Measurements from ENCODE around the gene RHOG.
"Not testable (repeated sequence)": the region's sequence is repeated elsewhere in the genome, so short reads cannot be mapped to it uniquely, and the experiment has no call there.

The RHOG gene

DNA sequence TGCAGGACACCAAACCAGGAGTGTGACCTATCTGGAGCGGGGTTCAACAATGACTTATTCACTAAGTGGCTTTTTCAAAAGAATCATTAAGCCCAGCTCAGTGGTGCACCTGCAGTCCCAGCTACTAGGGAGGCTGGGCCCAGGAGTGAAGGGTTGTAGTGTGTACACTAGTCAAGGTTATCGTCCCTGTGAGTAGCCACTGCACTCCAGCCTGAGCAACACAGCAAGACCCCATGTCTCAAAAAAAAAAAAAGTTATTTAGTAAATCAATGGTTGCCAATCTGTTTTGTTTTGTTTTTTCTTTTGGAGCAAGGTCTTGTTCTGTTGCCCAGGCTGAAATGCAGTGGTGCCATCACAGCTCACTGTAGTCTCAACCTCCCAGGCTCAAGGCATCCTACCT, 7.9 kb downstream of the RHOG start:
- no peak for DNase-seq

DNA sequence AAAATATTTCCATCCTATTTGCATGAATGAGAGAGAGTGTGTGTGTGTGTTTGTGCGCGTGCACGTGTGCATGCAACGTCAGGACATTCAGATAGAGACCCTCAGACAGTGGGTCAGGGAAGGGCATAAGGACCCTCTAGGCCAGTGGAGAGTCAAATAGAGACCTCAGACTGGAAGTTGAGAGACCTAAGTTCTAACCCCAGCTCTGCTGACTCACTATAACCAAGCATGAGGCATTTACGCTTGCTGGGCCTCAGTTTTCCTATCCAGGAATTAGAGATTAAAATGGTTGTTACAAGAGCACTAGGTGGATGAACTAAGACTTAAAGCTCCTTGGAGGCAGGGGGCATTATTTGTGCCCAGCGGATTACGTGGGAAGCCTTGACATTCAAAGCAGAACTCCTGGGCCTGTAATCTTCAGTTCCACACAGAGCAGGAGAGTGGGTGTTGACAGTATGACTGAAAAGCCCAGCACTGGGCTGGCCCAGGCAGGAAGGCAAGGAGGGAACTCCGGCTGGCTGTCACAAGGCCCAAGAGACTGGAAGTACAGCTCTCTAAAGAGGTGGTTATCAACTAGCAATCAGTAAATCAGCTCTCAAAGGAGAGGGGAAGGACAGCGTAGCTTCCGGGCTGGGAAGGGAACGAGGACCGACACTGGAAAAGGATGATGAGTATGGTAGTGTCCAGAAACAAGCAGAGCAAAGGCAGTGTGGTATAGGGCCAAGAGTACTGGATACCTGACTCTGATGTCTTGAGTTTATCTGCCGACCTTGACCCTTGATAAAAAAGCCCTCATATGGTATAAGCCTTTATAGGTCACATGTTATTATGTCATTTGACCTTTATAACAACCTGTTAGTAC, 9.2 kb downstream of the RHOG start:
- DNase-seq = no peak

- no peak for DNase-seq
These were observed 10.0 kb downstream of the RHOG start for GRCh38 chr11:3830730-3831129.

DNA sequence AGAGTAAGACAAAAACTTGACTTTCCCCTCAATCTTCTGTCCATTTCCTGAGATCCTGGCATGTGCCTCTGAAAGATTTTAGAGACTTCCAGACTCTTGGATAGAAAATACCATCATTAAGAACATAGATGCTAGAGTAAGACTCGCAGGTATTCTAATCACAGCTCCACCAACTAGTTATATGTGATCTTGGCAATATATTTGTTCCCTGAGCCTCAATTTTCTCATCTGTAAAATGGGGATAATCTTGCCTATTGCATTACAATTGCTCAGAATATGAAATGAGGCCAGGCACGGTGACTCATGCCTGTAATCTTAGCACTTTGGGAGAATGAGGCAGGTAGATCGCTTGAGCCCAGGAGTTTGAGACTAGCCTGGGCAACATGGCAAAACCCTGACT, 10.7 kb downstream of the RHOG start:
- no peak for DNase-seq

GRCh38 chr11:3827434-3828186, 13.1 kb downstream of the RHOG start:
- no peak for DNase-seq

- no peak for DNase-seq
These were observed 14.0 kb downstream of the RHOG start for GRCh38 chr11:3826721-3827120.

DNA sequence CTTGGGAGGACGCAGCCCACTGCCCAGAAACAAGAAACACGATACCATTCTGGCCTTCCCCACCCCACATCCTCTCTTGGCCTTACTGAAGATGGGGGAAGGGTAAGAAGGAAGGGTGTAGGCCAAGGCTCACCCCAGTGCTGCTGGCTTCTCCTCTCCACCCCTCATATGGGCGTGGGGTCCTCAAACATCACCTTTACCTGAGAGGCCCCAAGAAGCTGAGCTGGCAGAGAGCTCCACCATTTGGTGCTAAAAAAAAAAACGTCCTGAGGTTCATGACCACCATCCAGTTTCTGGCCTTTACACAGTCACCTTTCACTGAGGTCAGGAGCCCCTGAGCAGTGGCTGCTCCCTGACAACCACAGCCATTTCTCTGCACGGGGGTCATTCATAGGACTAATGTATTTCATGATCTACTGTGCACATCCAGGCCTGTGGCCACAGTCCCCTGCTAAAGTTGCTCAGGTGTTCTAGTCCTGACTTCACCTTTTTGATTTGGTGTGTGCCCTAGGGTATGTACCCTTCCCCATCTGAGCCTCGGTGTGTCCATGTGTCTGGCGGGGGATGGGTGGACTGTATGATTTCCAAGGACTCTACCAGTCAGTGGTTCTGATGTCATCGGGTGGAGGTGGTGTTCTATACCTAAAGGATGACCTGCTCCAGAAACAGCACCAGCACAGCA, 15.1 kb downstream of the RHOG start:
- DNase-seq = no peak

GRCh38 chr11:3824714-3825472, 15.9 kb downstream of the RHOG start:
- DNase-seq = no peak

- DNase-seq = no peak
These were observed 16.8 kb downstream of the RHOG start for GRCh38 chr11:3823762-3824506.

DNA sequence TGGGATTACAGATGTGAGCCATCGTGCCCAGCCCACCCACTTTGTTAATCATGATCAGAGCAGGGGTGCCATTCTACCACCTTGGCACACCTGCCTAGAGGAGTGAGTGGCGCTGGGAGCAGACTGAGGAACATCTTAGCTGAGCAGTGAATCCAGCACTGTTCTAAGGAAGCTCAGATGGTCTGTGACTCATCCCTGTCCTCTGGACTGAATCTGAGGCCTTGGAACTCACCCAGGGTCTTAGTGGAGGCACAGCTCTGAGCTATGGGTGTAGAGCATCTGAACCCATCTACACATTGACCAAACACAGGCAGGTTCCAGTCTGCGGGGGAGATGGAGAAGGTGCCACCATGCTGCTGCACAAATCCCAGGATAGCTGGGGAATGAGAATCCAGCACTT, 17.5 kb downstream of the RHOG start:
- no peak for DNase-seq

DNA sequence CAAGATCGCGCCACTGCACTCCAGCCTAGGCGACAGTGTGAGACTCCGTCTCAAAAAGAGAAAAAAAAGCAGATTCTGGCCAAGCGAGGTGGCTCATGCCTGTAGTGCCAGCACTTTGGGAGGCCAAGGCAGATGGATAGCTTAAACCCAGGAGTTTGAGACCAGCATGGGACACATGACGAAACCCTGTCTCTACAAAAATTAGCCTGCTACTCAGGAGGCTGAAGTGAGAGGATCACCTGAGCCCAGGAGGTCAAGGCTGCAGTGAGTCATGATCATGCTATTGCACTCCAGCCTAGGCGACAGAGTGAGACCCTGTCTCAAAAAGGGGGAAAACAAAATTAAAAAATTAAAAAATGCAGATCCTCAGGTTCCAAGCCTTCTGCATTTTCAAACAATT, 18.4 kb downstream of the RHOG start:
- no peak for DNase-seq

GRCh38 chr11:3820971-3821370, 19.8 kb downstream of the RHOG start:
- no peak for DNase-seq

DNA sequence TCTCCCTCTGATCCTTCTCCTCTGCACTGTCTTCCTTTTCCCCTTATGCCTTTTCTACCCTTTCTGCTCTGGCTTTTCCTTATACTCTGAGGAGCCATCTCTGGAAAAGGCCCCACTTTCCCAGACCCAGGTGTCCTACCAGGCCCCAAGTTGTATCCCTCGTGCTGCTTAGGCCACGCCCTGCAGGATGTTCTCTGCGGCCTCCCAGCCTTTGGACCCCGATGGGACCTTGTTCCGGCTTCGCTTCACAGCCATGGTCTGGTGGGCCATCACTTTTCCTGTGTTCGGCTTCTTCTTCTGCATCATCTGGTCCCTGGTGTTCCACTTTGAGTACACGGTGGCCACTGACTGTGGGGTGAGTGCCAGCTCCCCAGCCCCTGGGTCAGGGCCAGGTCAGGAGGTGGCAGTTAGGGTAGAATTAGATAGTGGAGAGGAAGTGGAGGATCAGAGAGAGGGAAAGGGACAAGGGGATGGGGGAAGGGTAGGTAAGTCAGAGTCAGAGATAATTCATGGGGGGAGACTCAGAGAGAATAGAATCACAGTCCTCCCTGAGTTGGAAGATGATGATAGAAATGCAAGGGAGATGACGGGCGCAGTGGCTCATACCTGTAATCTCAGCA, 23.5 kb downstream of the RHOG start:
- no peak for DNase-seq

DNA sequence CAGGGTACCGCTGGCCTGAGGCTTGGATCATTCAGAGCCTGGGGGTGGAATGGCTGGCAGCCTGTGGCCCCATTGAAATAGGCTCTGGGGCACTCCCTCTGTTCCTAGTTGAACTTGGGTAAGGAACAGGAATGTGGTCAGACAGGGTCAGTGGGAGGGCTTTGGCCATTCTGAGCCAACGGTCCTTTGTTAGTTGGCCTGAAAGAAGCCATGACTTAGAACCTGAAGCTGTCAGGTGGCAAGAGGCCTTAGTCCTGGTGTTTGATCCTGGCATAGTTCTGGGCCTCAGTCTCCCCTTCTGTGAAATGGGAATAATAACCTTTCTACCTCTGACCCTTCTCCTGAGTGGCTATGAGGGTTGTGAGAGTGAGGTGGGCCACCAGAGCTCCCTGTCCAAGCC, 24.1 kb downstream of the RHOG start:
- DNase-seq = no peak

DNA sequence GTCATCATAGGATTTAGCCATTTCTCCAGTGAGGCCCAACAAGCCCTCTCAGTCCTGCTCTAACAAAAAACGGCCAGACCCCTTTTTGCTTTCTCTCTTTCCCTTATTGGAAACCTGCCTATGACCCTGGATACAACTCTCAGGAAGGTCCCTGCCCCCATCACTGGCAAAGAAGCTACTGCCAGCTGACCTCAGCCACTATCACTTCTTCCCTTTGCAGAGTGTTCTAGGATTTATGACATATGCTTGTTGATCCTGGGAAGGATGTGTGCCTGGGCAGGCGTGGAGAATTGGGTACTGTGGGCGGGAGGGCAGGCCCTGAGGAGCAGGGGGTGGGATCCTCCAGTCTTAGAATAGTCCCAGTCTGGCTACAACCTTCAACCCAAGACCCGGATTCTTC, 24.9 kb downstream of the RHOG start:
- DNase-seq = no peak

GRCh38 chr11:3814832-3815231, 25.9 kb downstream of the RHOG start:
- not testable (repeated sequence) for DNase-seq

GRCh38 chr11:3810951-3811350, 29.8 kb downstream of the RHOG start:
- DNase-seq = no peak

GRCh38 chr11:3810446-3810845, 30.3 kb downstream of the RHOG start:
- DNase-seq = no peak

GRCh38 chr11:3809624-3809928, 31.2 kb downstream of the RHOG start:
- no peak for DNase-seq

- no peak for DNase-seq
These were observed 31.7 kb downstream of the RHOG start for GRCh38 chr11:3808861-3809623.

All from NCI-H446 treated with DMSO at 0.1 percent for 48 hours (cell line).